HK-2 (cell line): ENCODE results near the gene SRP19.
A peak's percentile ranks its signal among the peaks of the same experiment; 100 is the strongest.
"Not testable (repeated sequence)": the region's sequence is repeated elsewhere in the genome, so short reads cannot be mapped to it uniquely, and the experiment has no call there.

Experiments
- DNase-seq: peaks from one replicate; pipeline ENCODE4 v3.0.0-alpha.2; 2018; ENCODE audit not compliant: unreplicated experiment

SRP19 gene

DNA sequence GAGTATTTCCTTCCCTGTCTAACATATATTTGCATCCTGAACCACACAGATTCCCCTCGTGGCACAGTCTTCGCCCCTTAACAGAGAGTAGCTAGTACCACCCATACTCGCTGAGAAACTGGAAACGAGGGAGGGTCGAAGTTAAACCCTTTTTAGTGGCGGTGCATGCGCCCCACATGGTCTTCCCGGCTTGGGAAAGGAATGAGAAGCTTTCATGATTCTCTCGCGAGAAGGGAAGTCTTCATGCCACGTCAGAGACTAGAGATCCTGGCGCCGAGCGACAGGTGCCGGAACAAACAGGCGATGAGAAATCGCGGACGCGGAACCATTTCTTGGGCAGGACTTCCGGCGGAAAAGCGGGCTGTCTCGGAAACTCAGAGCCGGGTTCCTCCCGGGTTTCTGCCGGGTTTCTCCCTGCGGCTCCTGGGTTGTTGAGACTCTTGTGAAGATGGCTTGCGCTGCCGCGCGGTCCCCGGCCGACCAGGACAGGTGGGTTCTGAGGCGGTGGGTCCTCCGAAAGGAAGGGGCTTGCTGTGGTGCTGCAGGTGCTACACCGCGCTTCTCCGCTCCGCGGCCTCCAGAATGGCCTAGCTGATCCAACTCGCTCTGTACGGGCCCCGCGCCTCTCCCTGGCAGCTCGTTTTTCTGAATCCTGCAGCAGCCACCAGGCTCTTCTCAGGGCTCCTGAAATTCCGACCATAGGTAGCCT, at the start of gene SRP19:
Gene SRP19 (plus strand): TSS at position 359 of the 709 bp plus-strand sequence. CDS start 90 bp downstream, at position 449.
- peak; percentile 85 for DNase-seq

DNA sequence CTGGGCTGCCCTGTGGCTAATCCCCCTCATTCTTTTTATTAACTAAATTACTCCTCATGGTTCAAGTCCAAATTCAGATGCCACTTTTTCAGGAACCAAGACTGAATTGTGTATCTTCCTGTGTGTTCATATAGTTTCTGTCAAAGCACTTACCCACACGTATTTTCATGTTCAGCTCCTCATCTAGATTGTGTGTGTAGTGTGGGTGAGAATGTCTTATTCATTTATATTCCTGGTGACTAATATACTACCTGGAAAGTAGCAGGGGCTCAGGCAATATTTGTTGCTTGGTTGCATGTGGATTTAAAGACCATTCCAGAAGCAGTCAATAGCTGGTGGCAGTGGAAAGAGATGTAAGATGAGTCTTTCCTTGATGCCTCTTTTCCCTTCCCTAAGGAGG, 48.5 kb upstream of the SRP19 start:
- no peak for DNase-seq

DNA sequence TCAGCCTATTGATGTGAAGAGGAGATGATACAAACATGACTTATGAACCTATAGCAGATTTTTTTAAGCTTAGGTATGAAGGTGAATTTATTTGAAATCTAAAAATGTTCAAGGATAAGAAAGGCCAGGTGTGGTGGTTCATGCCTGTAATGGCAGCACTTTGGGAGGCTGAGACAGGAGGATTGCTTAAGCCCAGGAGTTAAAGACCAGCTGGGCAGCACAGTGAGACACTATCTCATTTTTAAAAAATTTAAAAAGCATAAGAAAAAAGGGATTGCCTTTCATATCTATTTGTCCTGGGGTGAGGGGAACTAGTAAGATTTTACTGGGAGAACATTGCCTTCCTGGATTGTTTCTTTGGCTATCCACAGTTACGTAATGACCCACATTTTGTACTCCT, 40.8 kb upstream of the SRP19 start:
- no peak for DNase-seq

DNA sequence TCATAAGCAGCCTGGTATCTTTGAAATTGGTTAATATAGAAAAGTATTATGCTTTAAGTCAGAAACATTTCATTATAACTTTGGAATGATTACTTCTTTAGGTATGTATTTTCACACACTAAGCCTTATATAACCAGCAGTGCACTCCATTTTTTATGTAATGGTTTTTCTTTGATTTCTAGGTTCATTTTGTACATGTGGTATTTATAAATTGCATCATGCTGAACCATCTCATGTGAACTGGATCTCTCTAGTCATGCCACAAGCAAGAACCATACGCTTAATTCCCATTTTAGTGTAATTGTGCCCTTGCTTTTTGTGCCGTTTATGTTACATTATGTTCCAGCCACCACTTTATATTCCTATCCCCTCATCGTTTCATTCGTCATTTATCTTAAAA, 38.6 kb upstream of the SRP19 start:
- DNase-seq = no peak

DNA sequence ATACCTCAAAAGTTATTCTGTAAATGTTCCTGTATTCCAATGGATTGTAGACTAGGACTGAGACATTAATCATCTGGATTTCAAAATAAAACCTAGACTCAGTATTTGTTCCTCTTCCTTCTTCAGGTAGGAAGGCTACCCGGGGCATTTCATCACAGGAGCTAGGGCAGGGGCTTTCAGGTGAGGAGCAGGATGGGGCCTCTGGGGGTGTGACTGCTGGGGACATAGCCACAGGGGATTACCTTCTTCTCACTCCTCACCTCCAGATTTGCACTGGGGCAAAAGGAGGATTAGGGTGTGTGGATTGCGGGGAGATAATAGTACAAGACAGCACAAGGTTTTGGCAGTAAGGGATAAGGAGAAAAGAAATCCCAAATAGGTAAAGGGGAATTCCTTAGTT, 37.9 kb upstream of the SRP19 start:
- no peak for DNase-seq

DNA sequence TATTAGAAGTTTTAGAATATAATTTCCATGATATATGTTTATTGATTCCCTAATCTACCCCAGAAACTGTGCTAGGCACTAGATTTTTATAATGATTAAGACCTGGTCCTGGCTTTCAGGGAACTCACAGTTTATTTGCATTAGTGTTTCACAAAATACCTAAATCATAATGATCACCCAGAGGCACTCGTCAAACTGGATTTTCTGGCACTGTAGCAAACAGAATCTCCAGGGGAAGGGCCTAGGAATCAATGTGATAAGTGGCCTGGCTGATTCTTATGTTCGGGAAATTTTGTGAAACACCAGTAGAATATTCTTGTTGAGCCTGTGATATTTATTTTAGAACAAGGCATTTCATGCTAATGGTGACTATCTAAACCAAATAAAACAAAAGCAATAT, 37.4 kb upstream of the SRP19 start:
- DNase-seq = no peak

DNA sequence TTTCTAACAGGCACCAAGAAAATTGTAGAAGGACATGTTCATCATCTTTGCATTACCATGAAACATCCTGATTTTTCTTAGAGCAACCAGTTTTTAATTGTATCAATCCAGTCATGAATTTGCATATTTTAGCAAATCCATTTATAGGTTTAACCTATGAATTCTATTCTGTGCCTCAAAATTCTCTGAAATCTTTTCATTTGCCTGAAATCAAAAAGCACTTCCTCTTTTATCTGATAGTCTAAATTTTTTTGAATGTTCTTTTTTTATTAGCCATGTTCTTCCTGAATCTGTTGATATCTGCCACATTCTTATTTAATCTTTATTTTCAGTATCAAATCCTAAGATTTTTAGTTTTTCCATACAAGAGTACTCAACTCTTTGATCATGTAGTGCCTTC, 36.9 kb upstream of the SRP19 start:
- DNase-seq = no peak

DNA sequence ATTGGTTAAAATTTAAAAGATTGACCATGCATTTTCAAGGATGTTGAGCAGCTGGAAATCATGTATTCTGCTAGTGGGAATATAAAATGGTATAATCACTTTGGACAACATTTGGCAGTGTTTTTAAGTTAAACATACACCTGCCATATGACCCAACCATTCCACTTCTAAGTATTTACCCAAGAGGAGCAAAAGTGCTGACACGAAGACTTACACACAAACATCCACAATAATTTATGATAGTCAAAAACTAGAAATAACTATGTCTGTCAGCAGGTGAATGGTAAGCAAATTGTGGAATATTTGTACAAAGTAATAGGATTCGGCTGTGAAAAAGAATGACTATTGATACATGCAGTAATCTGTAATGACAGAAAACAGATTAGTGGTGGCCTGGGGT, 30.7 kb upstream of the SRP19 start:
- no peak for DNase-seq

DNA sequence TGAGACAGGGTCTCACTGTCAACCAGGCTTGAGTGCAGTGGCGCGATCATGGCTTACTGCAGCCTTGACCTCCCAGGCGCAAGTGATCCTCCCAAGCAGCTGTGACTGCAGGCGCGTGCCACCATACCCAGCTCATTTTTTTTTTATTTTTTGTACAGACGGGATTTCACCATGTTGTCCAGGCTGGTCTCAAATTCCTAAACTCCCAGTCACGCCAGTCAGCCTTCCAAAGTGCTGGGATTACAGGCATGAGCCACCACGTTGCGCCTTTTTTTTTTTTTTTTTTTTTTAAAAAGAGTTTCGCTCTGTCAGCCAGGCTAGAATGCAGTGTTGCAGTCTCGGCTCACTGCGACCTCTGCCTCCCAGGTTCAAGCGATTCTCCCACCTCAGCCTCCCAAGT, 27.1 kb upstream of the SRP19 start:
- no peak for DNase-seq

DNA sequence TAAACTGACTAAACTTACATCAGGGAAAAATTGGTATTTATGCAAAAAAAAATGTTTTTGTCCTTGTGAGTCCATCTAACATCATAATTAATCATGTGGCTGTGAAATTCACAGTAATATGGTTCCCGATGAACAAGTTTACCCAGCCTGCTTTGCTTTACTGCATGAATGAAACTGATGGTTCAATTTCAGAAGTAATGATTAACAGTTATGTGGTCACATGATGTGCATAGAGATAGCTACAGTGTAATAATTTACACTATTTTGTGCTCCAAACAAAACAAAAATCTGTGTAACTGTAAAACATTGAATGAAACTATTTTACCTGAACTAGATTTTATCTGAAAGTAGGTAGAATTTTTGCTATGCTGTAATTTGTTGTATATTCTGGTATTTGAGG, 16.6 kb upstream of the SRP19 start:
- DNase-seq = no peak

DNA sequence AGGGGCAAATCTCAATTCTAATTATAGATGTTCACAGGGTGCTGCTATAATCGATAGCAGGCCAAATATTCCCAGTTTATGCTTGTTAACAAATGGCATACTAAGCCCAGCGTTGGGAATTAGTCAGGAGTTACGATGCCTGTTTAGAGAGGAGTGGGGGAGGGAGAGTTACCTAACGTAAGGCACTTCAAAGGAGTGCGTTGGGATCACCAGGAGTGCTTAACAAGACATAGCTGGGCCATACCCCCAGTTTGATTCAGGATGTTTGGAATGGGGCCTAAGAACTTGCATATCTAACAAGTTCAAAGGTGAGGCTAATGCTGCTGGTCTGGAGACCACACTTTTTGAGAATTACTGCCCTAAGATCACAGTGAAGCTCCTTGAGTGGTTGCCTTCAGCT, 14.5 kb upstream of the SRP19 start:
- DNase-seq = no peak

DNA sequence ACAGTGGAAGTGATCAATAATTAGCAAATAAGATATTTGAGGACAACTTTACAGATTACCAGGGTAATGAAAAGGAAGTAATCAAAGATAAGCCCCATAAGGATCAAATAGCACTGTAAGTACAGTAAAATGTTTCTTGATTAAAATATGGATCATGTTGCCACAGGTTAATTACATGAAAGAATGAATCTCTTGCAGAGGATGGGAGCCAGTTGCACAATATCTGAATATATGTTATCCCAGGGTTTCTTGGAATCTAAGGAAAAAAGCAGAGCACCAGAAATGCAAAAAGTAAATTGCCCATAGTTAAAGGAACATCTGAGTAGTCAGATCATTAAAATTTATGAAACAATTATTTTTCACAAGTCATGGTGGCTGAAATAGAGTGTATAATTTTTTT, 13.8 kb upstream of the SRP19 start:
- no peak for DNase-seq

DNA sequence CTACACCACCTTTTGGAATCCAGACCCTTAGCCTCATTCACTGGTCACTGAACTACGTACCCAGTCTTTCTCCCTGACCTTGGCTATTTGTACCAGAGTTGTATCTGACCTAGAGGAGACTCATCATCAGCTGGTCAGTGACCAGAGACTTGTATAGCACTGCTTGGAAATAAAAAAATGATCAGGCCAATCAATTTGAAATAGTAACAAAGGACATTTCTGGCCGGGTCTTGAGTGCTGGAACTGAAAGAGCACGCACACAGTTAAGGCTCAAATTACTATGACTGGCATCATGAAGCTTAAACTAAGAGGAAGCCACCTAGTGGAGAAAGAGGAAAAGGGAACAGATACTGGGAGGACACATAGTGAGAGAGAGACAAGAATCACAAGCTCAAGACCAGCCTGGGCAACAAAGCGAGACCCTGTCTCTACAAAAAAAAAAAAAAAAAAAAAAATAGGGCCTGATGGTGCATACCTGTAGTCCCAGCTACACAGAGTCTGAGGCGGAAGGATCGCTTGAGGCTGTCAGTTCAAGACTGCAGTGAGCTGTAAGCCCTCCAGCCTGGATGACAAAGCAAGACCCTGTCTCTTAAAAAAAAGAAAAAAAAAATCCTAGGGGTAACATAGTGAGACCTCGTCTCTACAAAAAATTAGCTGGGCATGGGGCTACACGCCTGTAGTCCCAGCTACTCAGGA, 12.8 kb upstream of the SRP19 start:
- DNase-seq = no peak

DNA sequence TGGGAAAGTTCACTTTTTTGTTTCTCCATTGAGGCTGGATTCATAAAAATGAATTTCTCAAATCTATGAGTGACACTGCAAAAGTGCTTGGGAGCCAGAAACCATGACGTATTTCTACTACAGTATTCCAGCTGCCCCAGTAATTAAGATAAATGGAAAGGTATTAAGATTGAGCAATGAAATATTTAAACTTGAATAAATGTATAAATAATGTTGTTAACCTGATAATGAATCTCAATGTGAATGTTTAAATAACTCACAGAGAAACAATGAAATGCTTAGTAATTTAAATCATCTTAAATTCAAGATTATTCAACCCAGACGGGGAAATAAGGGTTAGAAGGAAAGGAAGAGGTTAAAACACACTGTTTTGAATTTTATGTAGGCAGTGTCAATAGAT, 11.2 kb upstream of the SRP19 start:
- DNase-seq = no peak

DNA sequence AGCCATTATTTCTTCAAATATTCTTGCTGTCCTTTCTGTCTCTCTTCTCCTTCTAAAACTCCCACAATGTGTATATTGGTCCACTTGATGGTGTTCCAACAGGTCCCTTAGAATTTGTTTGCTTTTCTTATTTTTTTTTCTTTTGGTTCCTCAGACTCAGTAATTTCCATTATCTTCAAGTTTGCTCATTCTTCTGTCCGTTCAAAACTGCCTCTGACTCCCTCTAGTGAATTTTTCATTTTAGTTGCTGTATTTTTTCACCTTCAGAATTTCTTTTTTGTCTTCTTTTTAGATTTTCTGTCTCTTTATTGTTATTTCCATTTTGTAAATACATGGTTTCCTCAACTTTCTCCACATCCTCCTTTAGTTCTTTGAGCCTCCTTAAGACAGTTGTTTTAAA, 6.4 kb upstream of the SRP19 start:
- no peak for DNase-seq

DNA sequence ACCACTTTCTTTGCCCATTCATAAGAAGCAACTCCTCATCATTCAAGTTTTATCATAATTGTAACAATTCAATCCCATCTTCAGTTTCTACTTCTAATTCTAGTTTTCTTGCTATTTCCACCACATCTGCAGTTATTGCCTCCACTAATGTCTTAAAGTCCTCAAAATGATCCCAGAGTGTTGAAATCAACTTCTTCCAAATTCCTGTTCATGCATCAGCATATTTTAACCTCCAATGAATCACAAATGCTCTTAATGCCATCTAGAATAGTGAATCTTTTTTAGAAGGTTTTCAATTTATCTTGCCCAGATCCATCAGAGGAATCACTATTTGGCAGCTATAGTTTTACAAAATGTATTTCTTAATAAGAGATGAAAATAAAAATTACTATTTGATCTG, 3.2 kb upstream of the SRP19 start:
- DNase-seq = no peak

DNA sequence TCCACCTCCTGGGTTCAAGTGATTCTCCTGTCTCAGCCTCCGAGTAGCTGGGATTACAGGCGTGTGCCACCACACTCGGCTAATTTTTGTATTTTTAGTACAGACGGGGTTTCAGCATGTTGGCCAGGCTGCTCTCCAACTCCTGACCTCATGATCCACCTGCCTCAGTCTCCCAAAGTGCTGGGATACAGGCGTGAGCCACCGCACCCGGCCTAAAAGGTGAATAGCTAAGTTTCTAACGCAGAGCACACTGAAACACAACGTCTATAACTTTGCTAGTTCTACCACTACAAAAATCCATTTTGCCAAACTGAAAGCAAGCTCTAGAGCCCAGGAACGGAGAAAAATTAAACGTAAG, 537 bp upstream of the SRP19 start:
- not testable (repeated sequence) for DNase-seq

DNA sequence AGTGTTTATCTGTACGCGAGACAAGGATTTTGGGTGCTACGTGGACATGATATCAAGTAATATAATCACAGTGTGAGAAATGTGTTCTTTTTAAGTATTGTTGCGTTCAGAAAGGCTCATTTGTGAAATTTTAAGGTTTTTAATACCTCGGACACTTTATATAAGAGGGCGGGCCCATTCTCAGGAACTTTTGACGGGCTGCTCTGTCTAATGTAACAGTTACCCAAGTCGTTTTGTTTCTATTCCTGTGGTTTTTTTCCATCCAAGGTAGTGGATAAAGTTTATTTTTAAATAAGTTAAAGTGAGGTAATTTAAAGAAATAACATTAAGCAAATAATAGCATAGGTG, 525 bp downstream of the SRP19 start:
- DNase-seq = no peak

DNA sequence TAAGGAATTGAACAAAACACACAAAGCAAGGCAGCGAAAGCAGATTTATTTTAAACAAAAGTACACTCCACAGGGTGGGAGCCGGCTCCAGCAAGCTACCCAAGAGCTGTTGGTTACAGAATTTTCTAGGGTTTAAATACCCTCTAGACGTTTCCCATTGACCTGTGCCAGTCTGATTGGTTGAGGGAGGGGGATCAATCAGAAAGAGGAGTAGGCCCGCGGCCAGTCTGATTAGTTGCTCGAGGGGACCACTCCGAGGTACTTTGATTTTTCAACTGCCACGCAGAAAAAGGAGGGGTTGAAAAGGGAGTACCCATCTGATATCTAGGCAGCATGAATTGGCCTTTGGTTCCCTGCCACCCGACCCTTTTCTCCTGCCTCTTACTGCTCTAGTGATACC, 998 bp downstream of the SRP19 start:
- no peak for DNase-seq

DNA sequence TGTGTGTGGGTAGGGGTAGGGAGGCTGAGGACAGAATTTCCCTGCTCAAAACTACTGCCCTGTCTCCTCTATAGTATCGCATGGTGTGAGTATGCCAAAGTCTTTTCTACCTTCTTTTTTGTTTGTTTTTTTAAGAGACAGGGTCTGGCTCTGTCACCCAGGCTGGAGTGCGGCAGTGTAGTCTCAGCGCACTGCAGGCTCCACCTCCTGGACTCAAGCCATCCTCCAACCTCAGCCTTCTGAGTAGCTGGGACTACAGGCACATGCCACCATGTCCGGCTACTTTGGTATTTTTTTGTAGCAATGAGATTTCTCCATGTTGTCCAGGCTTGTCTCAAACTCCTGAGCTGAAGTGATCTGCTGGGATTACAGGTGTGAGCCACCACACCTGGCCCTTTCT, 2.5 kb downstream of the SRP19 start:
- DNase-seq = no peak

DNA sequence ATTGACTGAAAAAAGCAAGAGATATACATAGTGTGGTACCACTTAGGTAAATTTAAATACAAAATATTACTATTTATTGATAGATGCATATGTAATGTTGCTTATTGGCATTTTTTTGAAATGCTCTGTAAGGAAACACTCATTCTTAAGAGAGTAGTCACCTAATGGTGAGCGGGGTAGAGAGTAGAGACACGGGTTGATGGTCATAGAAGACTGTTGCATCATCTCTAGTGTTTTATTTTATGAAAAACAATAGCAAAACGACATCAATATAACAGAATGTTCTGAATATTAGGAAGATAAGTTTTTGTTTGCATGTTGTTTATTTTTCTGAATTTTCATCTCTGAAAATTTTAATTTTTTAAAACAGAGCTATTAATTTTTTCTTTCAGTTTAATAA, 4.0 kb downstream of the SRP19 start:
- DNase-seq = no peak

DNA sequence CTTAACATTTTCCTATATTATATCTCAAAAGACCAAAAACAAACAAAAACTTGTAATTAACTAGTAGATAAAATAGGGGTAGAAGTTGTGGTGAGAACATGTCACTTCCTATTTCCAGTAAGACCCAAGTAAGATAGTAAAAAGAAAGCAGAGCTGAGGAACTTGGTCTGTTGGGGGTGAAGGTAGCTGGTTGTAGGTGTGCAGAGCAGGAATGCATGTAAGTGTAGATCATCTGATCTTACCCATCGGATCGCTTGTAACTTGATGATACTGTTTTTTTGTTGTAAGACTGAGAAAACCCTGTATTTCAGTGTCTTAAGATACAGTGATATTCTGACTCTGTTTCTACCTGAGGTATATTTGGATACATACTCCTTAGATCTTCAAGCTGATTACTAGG, 5.7 kb downstream of the SRP19 start:
- no peak for DNase-seq

DNA sequence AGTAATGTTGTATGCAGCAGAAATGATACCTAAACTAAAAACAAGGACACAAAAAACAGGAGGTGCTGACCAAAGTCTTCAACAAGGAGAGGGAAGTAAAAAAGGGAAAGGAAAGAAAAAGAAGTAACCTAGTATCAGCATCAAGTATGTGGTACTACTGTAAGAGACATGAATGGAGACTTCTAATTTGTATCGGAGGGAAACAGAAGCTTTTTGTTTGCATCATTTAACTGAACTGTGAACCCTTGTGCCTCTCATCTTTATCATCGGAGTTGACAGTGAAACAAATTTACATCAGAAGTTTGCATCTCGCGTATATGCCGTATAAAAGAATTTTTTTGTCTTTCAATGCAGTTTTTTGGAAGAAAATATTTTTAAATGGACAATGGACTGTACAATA, 6.3 kb downstream of the SRP19 start:
- no peak for DNase-seq

DNA sequence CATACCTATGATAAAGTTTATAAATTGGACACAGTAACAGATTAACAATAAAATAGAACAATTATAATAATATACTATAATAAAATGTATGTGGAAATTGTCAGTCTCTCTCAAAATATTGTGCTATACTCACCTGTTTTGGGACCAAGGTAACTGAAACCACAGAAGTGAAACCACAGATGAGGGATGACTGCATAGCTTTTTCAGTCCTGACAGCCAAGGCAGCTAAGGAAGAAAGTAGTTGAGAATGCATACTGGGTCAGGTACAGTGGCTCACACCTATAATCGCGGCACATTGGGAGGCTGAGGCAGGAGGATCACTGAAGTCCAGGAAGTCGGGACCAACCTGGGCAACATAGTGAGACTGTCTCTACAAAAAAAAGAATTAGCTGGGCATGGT, 8.9 kb downstream of the SRP19 start:
- no peak for DNase-seq
